GM19395 (cell line): Measurements from ENCODE around the gene NFAT5.

Experiments used
- ATAC-seq: cut with Tn5 transposase; IDR thresholded peaks from one replicate; pipeline ENCODE4 v1.9.1; 2021; ENCODE audit warnings: mild to moderate bottlenecking, moderate library complexity; ENCODE audit not compliant: unreplicated experiment

Gene NFAT5

DNA sequence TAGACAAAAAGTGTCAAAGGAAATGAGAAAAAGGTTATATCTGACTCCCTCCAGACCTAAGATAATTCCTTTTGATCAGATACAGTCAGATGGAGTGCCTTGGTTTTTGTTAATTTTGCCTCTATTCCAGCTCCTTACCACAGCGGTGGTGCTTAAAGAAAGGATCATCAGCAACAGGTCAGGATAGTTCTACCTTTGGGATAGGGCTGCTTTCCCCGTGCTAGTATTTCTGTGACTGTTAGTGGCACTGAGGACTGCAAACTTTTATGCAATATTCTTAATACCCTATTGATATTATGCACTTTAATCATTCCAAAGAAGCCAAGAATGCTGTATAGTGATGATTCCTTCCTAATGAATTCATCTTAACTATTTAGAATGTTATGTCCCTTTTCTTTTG is 136.1 kb downstream of the NFAT5 start:
- no peak for ATAC-seq

DNA sequence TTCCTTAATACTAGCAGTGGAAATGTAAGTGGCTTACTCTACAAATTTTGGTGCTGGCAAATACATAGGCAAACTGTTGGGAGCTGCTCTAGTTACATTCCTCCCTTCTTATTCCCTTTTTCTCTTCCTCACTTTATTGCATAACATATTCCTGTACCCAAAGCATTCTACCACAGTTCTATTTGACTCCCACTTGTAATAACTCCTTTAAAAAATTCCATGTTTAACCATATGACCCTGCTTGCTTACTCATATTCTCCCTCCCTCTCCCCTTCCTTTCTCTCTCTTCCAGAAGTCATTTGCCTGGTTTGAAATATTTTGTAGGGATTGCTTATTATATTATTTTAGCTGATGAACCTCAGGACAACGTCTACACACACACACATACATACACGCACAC is 137.9 kb downstream of the NFAT5 start:
- no peak for ATAC-seq

DNA sequence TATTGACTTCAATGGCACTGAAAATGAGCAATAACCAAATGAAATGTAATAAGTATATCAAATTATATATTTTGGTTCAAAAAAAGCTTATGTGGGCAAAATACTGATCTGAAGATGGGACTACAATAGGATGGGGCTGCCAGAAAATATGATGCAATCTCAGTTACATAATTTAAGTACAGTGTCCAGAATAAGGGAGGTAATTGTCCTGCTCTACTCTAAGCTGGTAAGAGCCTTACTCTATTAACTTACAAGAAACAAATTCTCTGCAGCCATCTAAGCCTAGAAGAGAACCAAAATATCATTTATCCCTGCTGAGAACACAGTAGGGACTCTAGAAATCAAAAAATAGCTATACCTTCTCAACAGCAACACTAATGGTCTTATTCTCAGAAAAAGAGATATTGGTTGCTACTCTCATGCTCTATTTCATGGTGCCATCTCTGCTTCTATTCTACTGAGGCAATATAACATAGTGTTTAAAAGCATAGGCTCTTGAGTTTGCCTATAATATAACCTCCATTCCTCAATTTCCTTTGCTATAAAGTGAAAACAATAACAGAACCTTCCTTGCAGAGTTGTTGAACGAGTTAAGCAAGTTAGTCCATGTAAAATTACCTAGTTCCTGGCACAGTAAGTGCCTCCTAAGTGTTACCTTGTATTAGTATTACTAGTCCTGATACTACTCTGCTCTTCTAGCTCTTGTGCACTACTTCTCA is 140.6 kb downstream of the NFAT5 start:
- ATAC-seq: no peak

DNA sequence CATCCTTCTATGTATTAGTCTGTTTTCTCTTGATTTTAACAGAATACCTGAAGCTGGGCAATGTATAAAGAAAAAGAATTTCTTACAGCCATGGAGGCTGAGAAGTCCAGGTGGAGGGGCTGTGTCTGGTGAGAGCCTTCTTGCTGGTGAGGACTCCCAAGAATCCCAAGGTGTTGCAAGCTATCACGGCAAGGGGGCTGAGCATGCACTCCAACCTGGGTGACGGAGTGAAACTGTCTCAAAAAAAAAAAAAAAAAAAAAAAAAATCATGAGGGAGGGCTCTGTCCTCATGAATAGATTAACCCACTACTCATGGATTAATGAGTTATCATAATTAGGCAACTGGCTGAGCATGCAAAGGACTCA is 141.2 kb downstream of the NFAT5 start:
- ATAC-seq: no peak

DNA sequence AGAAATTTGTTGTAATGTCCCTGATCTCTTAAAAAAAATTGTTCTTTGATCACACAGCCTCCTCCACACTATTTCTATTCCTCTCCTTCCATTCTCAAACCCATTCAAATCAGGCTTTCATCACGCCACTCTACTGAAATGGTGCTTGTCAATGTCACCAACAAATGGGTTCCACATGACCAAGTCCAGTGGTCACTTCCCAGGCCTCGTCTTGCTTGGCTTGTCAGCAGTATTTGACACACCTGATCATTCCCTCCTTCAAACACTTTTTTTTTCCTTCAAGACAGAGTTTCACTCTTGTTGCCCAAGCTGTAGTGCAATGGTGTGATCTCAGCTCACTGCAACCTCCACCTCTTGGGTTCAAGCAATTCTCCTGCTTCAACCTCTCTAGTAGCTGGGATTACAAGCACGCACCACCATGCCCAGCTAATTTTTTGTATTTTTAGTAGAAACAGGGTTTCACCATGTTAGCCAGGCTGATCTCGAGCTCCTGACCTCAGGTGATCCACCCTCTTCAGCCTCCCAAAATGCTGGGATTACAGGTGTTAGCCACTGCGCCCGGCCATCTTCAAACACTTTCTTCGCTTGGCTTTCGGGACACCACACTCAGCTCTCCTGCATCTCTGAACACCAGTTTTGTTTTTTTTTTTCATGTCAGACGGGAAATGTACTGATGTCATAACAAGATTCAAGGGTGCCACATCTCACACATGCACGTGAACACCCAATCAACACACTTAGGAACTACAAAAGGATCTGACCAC is 142.3 kb downstream of the NFAT5 start:
- no peak for ATAC-seq

DNA sequence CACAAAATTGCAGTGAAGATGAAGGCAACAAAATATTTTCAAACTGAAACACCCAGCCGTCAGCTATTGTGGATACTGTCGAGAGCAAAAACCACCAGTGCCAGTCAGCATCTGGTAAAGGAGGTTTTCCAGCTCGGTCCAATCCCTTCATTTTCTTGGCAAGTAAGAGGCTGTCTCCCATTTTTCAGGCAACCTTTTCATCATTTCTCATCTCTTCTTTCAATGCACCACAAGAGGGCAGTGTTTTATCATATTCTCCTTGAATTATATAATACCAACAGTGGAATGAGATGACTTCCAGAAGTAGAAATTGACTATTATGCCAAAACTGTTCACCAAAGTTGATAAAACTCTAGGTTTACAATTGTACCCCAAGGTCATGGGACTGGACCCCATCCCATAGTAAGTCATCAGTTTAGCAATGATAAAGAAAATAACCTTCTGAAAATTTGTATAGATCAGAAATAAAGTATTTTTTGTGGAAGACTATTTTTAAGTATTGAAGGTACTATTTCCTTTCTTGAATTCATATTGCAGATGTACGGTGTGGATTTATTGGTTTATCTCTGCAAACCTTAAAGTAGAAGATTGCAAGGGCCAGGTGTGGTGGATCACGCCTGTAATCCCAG is 143.8 kb downstream of the NFAT5 start:
- no peak for ATAC-seq

DNA sequence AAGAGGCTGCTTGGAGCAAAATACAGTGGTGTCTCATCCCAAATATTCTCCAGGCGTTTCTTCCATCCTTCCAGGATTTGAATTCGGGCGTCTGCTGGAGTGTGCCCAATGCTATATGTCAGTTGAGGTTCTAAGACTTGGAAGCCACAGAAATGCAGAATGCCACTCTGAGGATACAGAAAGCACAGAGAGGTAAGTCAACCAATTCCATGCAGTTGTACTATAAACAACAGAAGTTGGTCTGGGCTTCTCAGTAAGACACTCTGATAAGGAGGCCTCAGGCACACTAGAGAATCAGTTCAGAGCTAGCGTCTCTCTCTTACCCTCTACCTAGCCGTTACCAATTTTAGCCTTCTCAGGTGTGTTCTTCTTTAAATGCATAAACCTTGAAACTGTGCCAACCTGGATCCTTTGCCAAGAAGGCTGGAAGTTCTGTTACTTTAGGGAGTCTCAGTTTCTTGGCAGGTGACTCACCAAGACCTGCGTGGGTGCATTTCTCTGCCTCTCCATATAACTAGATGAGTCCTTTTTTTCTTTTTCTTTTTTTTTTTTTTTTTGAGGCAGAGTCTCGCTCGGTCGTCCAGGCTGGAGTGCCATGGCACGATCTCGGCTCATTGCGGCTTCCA is 145.5 kb downstream of the NFAT5 start:
- no peak for ATAC-seq

DNA sequence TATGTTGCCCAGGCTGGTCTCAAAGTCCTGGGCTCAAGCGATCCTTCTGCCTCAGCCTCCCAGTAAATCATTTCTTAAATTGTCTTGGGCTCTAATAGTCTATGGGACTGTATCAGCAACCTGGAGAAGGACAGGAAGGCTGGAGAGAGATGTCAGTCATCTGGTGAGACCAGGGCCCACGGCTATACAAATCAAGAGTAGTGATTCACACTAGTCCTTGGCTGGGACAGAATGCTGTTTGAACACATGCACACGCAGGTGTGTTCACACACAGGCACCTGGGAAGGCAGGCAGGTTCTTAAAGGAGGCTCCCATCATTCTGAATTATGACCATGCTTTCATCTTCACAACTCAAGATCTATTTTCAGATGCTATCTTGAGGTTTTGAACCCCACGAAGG is 146.5 kb downstream of the NFAT5 start:
- ATAC-seq: no peak

DNA sequence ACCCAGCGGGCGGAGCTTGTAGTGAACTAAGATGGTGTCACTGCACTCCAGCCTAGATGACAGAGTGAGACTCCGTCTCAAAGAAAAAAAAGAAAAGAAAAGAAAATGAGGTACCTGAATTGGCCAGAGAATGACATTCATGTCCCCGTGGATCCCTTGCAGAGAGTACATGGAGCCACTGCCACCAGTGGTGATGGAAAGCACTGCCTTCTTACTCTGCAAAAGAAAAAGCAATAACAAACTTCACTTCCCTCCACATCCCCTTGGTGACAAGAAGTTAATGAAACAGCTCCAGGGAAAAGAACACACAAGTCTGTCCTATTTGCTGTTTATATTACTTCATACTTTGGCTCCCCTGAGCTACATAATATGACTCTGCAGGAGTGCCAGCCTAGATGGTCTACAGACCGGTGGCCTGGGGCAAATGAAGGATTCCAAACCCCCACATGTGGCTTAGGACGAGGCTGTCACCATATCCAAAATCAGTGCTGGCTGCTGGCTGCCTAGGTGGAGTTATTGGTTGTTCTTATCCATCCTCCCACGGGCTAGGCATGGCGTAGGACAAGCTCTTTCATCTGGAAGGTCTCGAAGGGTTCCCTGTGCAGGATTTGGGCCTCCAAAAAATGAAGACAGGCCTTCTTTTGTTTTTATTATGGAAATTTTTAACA is 147.3 kb downstream of the NFAT5 start:
- ATAC-seq: no peak

DNA sequence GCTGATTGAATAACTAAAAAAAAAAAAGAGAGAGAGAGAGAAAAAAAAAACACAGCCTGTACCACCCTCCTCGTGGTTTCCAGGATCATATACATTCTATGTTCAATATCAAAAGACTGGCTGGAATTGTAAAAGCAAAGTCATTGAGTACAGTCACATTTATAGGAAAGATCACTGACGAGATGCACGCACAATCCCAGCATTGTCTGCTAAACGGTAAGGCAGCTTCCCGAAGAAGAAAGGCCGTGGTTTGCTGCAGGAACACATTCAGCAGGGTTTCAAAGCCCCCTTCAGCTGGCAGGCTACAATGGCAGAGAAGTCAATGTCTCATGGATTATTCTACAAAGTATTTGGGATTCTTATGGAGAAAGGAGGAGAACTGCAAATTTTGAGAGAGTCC is 151.3 kb downstream of the NFAT5 start:
- no peak for ATAC-seq

DNA sequence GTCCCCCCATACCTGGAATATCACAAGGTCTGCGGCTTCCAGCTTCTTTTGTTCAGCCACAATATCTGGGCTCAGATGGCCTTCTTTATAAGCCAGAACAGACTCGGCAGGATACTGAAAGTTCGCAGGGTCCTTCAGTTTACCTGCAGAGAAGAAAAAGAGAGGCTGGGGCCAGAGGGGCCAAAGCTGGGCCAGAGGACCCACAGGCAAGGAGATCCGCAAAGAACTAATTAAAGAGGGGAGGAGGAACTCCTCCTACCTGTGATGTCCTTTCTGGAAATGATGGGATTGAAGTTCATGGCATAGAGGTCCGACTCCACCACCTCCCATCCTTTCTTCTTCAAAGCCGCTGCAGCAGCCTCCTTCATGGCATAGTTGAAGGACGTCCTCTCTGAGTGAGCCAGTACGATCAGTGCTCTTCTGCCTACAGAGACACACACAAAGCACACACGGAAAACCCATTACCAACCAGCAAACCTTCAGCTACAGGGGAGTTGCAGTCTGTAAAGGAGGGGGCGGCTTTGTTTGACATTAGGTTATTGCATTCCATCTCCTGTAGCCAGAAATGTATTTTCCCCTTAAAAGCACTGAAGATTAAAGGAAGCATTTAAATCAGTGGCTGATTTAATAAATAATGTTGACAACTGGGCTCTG is 152.5 kb downstream of the NFAT5 start:
- ATAC-seq: no peak

DNA sequence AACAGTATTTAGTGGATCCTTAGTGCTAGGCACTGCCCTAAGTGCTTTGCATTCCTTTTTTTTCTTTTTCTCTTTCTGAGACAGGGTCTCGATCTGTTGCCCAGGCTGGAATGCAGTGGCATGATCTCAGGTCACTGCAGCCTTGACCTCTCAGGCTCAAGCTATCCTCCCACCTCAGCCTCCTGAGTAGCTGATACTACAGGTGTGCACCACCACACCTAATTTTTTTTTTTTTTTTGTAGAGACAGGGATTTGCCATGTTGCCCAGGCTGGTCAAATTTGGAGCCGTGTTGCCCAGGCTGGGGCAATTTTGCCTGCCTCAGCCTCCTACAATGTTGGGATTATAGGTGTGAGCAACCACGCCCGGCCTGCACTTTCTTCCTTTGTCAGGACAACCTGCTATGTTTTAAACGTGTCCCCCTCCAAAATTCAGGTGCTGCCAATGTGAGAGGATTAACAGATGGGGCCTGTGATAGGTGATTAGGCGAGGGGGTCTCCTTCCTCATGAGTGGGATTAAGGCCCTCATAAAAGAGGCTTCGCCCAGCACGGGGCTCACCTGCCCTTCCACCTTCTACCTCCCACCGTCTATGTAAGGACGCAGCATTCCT is 155.2 kb downstream of the NFAT5 start:
- ATAC-seq: no peak

DNA sequence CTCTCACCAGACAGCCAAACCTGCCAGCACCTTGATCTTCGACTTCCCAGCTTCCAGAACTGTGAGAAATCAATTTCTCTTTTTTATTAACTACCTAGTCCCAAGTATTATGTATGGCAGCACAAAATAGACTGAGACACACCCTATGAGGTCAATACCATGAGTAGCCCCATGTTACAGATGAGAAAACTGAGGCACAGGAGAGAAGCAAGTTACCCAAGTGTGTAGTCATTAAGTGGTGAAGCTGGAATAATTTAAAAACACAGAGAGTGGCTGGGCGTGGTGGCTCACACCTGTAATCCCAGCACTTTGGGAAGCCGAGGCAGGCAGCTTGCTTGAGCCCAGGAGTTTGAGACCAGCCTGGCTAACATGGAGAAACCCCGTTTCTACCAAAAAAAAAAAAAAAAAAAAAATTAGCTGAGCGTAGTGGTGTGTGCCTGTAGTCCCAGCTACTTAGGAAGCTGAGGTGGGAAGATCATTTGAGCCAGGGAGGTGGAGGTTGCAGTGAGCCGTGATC is 155.7 kb downstream of the NFAT5 start:
- ATAC-seq: no peak

DNA sequence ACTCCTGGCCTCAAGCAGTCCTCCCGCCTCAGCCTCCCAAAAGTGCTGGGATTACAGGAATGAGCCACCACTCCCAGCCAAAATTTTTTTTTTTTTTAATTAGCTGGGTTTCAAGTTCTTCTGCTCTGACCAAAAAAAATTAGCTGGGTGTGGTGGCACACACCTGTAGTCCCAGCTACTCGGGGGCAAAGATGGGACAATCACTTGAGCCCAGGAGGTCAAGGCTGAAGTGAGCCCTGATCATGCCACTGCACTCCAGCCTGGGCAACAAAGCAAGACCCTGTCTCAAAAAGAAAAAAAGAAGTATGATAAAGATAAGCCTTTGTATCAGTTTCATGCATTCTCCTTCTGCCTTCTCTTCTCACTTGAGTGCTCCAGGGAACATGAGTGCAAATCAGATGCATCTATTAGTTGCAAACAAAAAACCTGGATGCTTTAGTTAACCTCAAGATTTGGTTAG is 158.7 kb downstream of the NFAT5 start:
- ATAC-seq: no peak

DNA sequence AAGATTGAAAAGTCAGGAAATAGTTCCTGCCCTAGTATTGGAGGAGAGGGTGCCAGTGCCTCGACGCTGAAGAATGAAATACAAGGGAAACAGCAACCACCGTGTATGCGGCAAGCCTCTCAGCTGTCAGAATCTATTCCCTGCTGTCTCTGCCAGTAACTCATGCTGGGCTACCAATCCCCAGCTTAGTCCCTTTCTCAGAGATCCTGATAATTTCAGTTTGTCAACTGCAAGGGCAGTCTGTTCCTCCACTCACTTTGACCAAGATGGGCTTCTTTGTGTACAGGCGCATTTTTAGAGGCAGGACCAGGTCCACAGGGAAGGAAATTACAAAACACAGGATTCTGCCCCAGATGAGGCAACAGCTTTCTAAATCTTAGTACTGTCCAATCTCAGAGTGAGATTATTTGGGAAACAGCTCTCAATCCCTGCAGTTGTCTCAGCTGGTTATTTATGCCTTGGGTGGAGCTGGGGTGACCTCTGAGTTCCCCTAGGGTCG is 159.3 kb downstream of the NFAT5 start:
- no peak for ATAC-seq

DNA sequence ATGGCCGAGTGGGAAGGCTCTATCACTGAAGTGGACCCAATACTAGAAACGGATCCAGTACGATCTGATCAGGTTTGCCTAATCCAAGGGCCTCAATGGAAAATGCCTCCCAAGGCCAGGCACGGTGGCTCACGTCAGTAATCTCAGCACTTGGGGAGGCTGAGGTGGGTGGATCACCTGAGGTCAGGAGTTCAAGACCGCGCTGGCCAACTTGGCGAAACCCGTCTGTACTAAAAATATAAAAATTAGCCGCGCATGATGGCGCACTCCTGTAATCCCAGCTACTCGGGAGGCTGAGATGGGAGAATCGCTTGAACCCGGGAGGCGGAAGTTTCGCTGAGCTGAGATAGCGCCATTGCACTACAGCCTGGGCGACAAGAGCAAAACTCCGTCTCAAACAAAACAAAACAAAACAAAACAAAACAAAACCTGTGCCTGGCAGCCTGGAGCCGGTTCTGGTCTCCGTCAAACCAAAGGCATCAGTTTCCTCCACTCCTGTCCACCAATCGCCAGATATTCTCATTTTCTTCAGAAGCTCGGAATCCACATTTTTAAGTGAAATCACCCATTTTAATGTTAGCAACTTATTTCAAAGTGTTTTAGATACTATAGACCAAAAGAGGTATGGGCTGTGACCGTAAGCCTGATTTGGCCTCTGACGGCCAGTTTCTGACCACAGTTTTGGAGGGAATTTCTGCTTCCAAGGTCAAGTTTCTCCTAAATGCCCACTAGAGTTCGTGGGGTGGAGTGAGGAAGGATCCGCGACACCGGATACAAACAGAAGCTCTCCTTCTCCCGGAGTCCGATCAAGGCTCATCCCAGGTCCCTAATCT is 159.9 kb downstream of the NFAT5 start:
- no peak for ATAC-seq

DNA sequence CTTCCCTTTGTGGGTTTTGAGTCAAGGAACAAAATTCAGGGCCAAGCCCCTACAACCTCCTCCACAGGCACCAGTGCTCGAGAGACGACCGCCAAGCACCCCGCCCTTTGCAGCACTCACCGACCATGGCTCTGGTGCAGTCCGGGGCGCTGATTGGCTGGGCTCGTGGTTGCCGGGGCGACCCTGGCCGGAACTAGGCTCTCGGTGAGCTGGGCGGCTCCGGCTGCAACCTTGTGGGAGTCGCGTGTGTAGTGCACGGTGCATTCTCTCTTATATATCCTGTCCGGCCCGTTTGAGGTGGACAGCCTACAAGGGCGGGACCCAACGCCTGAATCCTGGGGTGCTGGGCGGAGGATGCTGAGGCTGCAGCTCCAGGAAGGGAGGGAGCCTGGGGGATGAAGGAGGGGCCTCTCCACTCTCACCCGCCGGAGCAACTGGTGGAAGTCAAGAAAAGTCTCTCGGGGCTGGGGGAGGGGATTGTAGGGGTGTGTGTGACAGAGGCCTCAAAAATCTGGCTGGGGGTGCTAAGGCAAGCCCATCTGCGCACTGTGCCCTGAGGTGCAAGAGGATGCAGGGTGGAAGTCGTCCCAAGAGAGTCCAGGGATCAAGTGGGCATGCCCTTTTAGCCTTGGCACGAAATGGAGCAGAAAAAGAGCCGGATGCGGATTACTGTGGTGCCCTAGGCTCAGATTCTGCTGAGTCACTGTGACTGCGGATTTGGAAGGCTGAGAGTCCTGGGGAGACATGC is 160.7 kb downstream of the NFAT5 start, which contains the start of gene NQO1:
TSS of gene NQO1 (minus strand) at position 248 of the 748 bp plus-strand sequence. CDS start at position 127, 121 bp downstream.
- peak; percentile 96 for ATAC-seq

DNA sequence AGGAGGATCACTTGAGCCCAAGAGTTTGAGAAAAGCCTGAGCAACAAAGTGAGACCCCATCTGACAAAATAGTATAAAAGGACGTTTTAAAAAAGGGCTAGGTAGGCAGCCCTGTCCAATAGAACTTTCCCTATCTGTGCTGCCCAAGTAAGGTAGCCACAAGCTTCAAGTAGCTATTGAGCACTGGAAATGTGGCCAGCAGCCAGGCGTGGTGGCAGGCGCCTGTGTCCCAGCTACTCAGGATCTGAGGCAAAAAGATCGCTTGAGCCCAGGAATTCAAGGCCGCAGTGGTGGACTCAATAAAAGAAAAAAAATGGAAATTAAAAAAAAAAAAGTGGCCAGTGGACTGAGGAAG is 162.1 kb downstream of the NFAT5 start:
- no peak for ATAC-seq
